K562 (cell line): Measurements from ENCODE around the gene ARSA. TPM values are rescaled to one million over a fixed set of nuclear protein-coding genes. Genes with fewer than 3 reads are reported as not detected.

Source experiments
- ATAC-seq: fragments of 200-7000 bp; cut with Tn5 transposase; 3 replicates; pipeline ENCODE4 v1.9.1; 2020; ENCODE audit warnings: moderate library complexity
- BruUV-seq: library from RNA; stranded (reverse); fragments of 400-500 nt; replicated peaks from 2 replicates; lab custom pipeline; 2021; lab: Mats Ljungman, UMichigan
- CTCF ChIA-PET: fragments of 300-600 bp; formaldehyde crosslinking; extraction: SDS; loops from one replicate; lab custom pipeline; 2021; ENCODE audit warnings: low intra/inter-chr PET ratio; lab: Yijun Ruan, JAX
- POLR2A ChIA-PET: fragments of 300-600, 350-650 bp; sonication (Branson Sonifier 250); formaldehyde crosslinking; extraction: SDS; loops from one replicate; lab custom pipeline; 2021; ENCODE audit warnings: antibody characterized with exemption, inconsistent platforms; lab: Yijun Ruan, JAX
- DNase-seq, 4 experiments: peaks; one replicate each; pipeline versions ENCODE4 v3.0.0 to v3.0.0-alpha.2; 2011 to 2018; ENCODE audit warnings: low spot score in 3 of 4, mixed read lengths in 3 of 4; ENCODE audit errors: extremely low read depth in 1 of 4
- FAIRE-seq: peaks from 2 replicates; lab custom pipeline; 2011; peaks lifted over from hg19 to GRCh38; lab: Jason Lieb, UNC
- H2AFZ ChIP-seq: 2 replicates; pipeline ENCODE4 v1.6.0; 2011; ENCODE audit warnings: low read depth, low read length, control low read depth, inconsistent platforms
- H3K27ac ChIP-seq: fragments of 200-600 bp; 3 replicates; pipeline ENCODE4 v1.8.0; 2011; ENCODE audit warnings: low read depth, mild to moderate bottlenecking, control low read depth, inconsistent platforms, low read length, moderate library complexity, mixed read lengths; ENCODE audit errors: extremely low read depth
- H3K27me3 ChIP-seq, 2 experiments: fragments of 300-600 bp in 1 of 2; 2 replicates in 1 of 2; 3 replicates in 1 of 2; pipeline versions ENCODE4 v1.6.0 to v1.8.0; 2011; ENCODE audit warnings: inconsistent platforms in 2 of 2, low read length in 2 of 2, mild to moderate bottlenecking in 1 of 2, mixed read lengths in 1 of 2, moderate library complexity in 1 of 2; ENCODE audit not compliant: control insufficient read depth in 2 of 2, insufficient read depth in 2 of 2
- H3K36me3 ChIP-seq: fragments of 300-600 bp; 3 replicates; pipeline ENCODE4 v1.8.0; 2011; ENCODE audit warnings: mild to moderate bottlenecking, low read length, inconsistent platforms; ENCODE audit not compliant: control insufficient read depth, insufficient read depth
- H3K4me1 ChIP-seq, 2 experiments: fragments of 200-600 bp in 1 of 2; replicated peaks in 1 of 2; 2 replicates in 1 of 2; 3 replicates in 1 of 2; pipeline versions ENCODE4 v1.5.1 to v1.8.0; 2011; ENCODE audit warnings: inconsistent platforms in 2 of 2, low read length in 2 of 2, mild to moderate bottlenecking in 1 of 2, mixed read lengths in 1 of 2, moderate library complexity in 1 of 2; ENCODE audit not compliant: control insufficient read depth in 2 of 2, insufficient read depth in 2 of 2
- H3K4me2 ChIP-seq: 2 replicates; pipeline ENCODE4 v1.6.1; 2011; ENCODE audit warnings: low read length, control low read depth, inconsistent platforms, mixed read lengths; ENCODE audit not compliant: insufficient read depth
- H3K4me3 ChIP-seq: fragments of 200-600 bp; sonication (generic), shearing (Covaris generic); 2 replicates; pipeline ENCODE4 v1.5.1; 2016; ENCODE audit warnings: control low read depth, inconsistent platforms
- H3K79me2 ChIP-seq: fragments of 200-600 bp; 3 replicates; pipeline ENCODE4 v1.8.0; 2011; ENCODE audit warnings: low read length, inconsistent platforms; ENCODE audit not compliant: control insufficient read depth, insufficient read depth
- H3K9ac ChIP-seq, 2 experiments: 2 replicates each; pipeline versions ENCODE4 v1.6.0 to v1.6.1; 2011; ENCODE audit warnings: low read depth in 2 of 2, low read length in 2 of 2, control low read depth in 1 of 2, inconsistent platforms in 1 of 2, mild to moderate bottlenecking in 1 of 2, mixed read lengths in 1 of 2; ENCODE audit not compliant: insufficient read depth in 1 of 2
- H3K9me1 ChIP-seq: one replicate; pipeline ENCODE4 v1.6.0; 2011; ENCODE audit warnings: inconsistent platforms, mild to moderate bottlenecking, low read length, moderate library complexity; ENCODE audit not compliant: control insufficient read depth, insufficient read depth
- H3K9me3 ChIP-seq: replicated peaks from 2 replicates; pipeline ENCODE4 v1.5.1; 2011; ENCODE audit warnings: low read depth, low read length, inconsistent platforms; ENCODE audit not compliant: control insufficient read depth, insufficient read depth
- H4K20me1 ChIP-seq: replicated peaks from 2 replicates; pipeline ENCODE4 v1.6.1; 2011; ENCODE audit warnings: low read length, inconsistent platforms, mixed read lengths; ENCODE audit not compliant: control insufficient read depth, insufficient read depth
- NR2F6 ChIP-seq: fragments of 450-650 bp; formaldehyde crosslinking; IDR thresholded peaks from 2 replicates; pipeline ENCODE4 v1.4.0; 2020; ENCODE audit warnings: mild to moderate bottlenecking
- RNF219 ChIP-seq: fragments of 250-450 bp; sonication (Bioruptor Pico); IDR thresholded peaks from 2 replicates; pipeline ENCODE4 v1.5.0; 2022; ENCODE audit warnings: mild to moderate bottlenecking
- SAFB ChIP-seq: fragments of 200-400 bp; formaldehyde crosslinking; IDR thresholded peaks from 2 replicates; pipeline ENCODE4 v1.6.1; 2017; ENCODE audit warnings: low read depth, low read length, borderline replicate concordance
- WGBS: fragments of 100-300 bp; shearing (Covaris generic); methylation state at CpG from one replicate; pipeline ENCODE4 v1.1.6; 2016; ENCODE audit warnings: low coverage, mixed read lengths; ENCODE audit not compliant: insufficient coverage; ENCODE audit errors: missing lambda C conversion rate; 5-methylcytosine and 5-hydroxymethylcytosine counted together
- in situ Hi-C: fragments of 300-500 bp; cut with MboI; formaldehyde crosslinking; loops from 4 replicates; pipeline ENCODE4 v1.15.0; 2018; ENCODE audit warnings: inconsistent platforms, mixed read lengths
- intact Hi-C: fragments of 100-400 bp; cut with micrococcal nuclease; formaldehyde crosslinking; loops from 2 replicates; pipeline ENCODE4 v1.14.2; 2022
- polyA plus RNA-seq, 8 experiments: library from polyadenylated mRNA; depleted of rRNA in 4 of 8; stranded (reverse) in 5 of 8; unstranded in 3 of 8; fragments of >200 nt; fragmentation: Nextera tagmentation in 2 of 8; fragmentation: Illumina TruSeq in 1 of 8; extraction: Ambion mirVana in 2 of 8; extraction: Trizol in 1 of 8; gene quantifications; 2 replicates each; pipeline versions ENCODE4 v1.2.1 to v1.2.3, GENCODE V29; 2011 to 2014; ENCODE audit warnings: inconsistent platforms in 1 of 8, missing spikeins in 1 of 8
- total RNA-seq, 7 experiments: library from RNA; depleted of rRNA in 6 of 7; stranded (reverse); fragments of >200 nt in 6 of 7; fragmentation: Illumina TruSeq in 2 of 7; extraction: Trizol in 2 of 7; gene quantifications; 2 replicates each; pipeline versions ENCODE4 v1.2.1 to v1.2.3, GENCODE V29; 2011 to 2021; ENCODE audit warnings: low replicate concordance in 1 of 7

The ARSA gene
- total and polyA plus RNA-seq, 9 of the 15 experiments (the other 6 are each of a cell fraction or from before 2014, with no cell fraction given): 0.32 to 10.9 (median 1.8) TPM; not detected in 1

DNA sequence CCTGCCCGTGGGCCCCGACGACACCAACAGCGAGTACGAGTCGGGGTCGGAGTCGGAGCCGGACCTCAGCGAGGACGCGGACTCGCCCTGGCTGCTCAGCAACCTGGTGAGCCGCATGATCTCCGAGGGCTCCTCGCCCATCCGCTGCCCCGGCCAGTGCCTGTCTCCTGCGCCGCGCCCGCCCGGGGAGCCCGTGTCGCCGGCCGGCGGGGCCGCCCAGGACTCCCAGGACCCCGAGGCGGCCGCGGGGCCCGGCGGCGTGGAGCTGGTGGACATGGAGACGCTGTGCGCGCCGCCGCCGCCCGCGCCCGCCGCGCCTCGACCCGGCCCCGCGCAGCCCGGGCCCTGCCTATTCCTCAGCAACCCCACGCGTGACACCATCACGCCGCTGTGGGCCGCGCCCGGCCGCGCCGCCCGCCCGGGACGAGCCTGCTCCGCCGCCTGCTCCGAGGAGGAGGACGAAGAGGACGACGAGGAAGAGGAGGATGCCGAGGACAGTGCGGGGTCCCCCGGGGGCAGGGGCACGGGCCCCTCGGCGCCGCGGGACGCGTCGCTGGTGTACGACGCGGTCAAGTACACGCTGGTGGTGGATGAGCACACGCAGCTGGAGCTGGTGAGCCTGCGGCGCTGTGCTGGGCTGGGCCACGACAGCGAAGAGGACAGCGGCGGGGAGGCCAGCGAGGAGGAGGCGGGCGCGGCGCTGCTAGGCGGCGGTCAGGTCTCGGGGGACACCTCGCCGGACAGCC, 23.5 kb downstream of the ARSA start:
- Histone ChIP-seq H3K9ac (no peak overlapping the region), H3K9me1 (no peaks in the 10 kb centered on the region), H3K27ac (no peak overlapping the region), H3K9me3 (no peaks in the 10 kb centered on the region), H3K4me2 (no peak overlapping the region), H3K36me3 (no peaks in the 10 kb centered on the region), H3K79me2 (no peaks in the 10 kb centered on the region), H4K20me1 (peaks cover 3% of the 10 kb centered on the region; the same call in 1 of the 2 replicates), H3K27me3 (peaks cover 15 to 74% of the 10 kb centered on the region in 2 experiments; a peak in 4 of 5 replicates), H3K4me1 (peaks cover 0 to 17% of the 10 kb centered on the region in 2 experiments; a peak in 2 of 5 replicates), H2AFZ (no peak overlapping the region), H3K4me3 (no peak overlapping the region)
- no peak for TF ChIP-seq NR2F6
- peak; percentile 71 for TF ChIP-seq SAFB
- TF ChIP-seq RNF219 (CRISPR knock-in tag): no peak
- in situ Hi-C loops: no loop called here
- WGBS: 47% methylated on average over 4 of the region's 103 CpGs
- ATAC-seq (no peak), DNase-seq (no peak), FAIRE-seq (no peak)
- CTCF ChIA-PET: no interaction called here
- POLR2A ChIA-PET: interaction anchor here (1.0 kb wide), 1 partner anchor 8 kb away, joined by 4 read pairs; no protein-coding TSS in a partner anchor
- intact Hi-C loops: no loop called here
- no TSS peak for BruUV-seq
